ENCODE measurements around the gene MBD3L2B.
"Not testable (repeated sequence)": the region's sequence is repeated elsewhere in the genome, so short reads cannot be mapped to it uniquely, and the experiment has no call there.

DNA sequence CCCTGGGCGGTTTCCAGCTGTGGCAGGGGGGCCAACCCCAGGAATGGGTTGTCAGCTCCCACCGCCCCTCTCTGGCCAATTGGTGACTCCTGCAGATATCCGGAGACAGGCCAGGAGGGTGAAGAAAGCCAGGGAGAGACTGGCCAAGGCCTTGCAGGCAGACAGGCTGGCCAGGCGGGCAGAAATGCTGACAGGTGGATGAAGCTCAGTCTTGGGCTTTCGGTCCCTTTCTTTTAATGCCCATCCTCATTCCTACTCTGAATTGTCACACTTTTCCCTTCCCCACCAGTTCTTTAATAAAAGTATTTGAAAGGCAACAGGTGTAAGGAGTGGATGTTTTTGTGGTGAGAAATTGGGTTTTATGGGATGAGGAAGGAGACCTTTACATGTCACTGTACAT, 30.2 kb upstream of the MBD3L2B start:
- TF ChIP-seq, protein P1, sequence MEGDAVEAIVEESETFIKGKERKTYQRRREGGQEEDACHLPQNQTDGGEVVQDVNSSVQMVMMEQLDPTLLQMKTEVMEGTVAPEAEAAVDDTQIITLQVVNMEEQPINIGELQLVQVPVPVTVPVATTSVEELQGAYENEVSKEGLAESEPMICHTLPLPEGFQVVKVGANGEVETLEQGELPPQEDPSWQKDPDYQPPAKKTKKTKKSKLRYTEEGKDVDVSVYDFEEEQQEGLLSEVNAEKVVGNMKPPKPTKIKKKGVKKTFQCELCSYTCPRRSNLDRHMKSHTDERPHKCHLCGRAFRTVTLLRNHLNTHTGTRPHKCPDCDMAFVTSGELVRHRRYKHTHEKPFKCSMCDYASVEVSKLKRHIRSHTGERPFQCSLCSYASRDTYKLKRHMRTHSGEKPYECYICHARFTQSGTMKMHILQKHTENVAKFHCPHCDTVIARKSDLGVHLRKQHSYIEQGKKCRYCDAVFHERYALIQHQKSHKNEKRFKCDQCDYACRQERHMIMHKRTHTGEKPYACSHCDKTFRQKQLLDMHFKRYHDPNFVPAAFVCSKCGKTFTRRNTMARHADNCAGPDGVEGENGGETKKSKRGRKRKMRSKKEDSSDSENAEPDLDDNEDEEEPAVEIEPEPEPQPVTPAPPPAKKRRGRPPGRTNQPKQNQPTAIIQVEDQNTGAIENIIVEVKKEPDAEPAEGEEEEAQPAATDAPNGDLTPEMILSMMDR (IDR thresholded peaks at IDR 0.05; ENCODE audit: low read depth, low read length, poor library complexity, severe bottlenecking), result not testable (repeated sequence)
- not testable (repeated sequence) for TF ChIP-seq EZH2phosphoT487 (IDR thresholded peaks at IDR 0.05; ENCODE audit: borderline replicate concordance, low read length)
